Measurements from ENCODE around the gene SEZ6L2. TPM values are rescaled to one million over a fixed set of nuclear protein-coding genes. Genes with fewer than 3 reads are reported as not detected.
A peak's percentile ranks its signal among the peaks of the same experiment; 100 is the strongest.

The SEZ6L2 gene
- total and polyA plus RNA-seq, 2 experiments from 2014 or later, result 18.0 to 71.9 TPM

DNA sequence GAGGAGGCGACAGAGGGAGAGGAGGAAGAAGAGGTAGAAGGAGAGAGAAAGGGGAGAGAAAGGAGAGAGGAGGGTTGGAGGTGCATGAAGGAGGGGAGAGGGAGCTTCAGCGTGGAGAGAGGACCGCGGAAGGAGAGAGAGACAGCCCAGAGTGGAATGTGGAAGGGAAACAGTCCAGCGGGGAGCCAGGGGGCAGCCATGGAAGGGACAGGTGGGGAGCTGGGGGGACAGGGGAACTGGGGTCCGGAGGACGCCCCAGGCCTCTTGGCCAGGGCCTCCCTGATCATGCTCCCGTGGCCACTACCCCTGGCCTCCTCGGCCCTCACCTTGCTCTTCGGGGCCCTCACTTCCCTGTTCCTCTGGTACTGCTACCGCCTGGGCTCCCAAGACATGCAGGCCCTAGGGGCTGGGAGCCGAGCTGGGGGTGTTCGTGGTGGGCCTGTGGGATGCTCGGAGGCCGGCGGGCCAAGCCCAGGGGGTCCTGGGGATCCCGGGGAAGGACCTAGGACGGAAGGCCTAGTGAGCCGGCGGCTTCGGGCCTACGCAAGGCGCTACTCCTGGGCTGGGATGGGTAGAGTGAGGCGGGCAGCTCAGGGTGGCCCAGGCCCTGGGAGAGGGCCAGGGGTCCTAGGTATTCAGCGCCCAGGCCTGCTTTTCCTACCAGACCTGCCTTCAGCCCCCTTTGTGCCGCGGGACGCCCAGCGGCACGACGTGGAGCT is 1.7 kb upstream of the SEZ6L2 start:
- Mint-ChIP-seq H3K27me3 (ENCODE audit: insufficient read depth, low read depth, poor library complexity) (peaks cover 16% of the 10 kb centered on the region), H3K4me1 (peaks cover 28% of the 10 kb centered on the region), H3K36me3 (ENCODE audit: low read depth) (peaks cover 14% of the 10 kb centered on the region), H3K27ac (peak overlapping the region; percentile 13), H3K9me3 (no peaks in the 10 kb centered on the region), H3K4me3 (peak overlapping the region; percentile 88)
- Histone ChIP-seq H2AFZ (peak overlapping the region; percentile 89), H4K20me1 (replicated peaks; ENCODE audit: insufficient read depth) (0 out of 2 replicates have a peak, but pooled peaks cover 6% of the 10 kb centered on the region), H3K27me3 (ENCODE audit: insufficient read depth) (no peaks in the 10 kb centered on the region), H3K9me2 (ENCODE audit: insufficient read depth) (no peaks in the 10 kb centered on the region), H3F3A (replicated peaks; ENCODE audit: low read depth) (0 out of 2 replicates have a peak, but pooled peaks cover 6% of the 10 kb centered on the region), H3K27ac (ENCODE audit: low read depth) (peak overlapping the region; percentile 74; the same call in 1 of the 2 replicates), H3K4me1 (ENCODE audit: insufficient read depth) (peaks cover 22% of the 10 kb centered on the region), H3K4me3 (peak overlapping the region; percentile 97), H3K4me2 (peak overlapping the region; percentile 100), H3K79me2 (replicated peaks; ENCODE audit: insufficient read depth) (peaks cover 14% of the 10 kb centered on the region; the same call in 1 of the 2 replicates), H3K36me3 (ENCODE audit: insufficient read depth) (no peaks in the 10 kb centered on the region)
- TF ChIP-seq ZNF331 (CRISPR knock-in tag; IDR thresholded peaks at IDR 0.05; ENCODE audit: low read depth) (no peak), POLR2AphosphoS5 (IDR thresholded peaks at IDR 0.05; ENCODE audit: low read depth) (no peak), STAT1 (IDR thresholded peaks at IDR 0.05; ENCODE audit: unreplicated experiment) (no peak), ZNF462 (CRISPR knock-in tag; IDR thresholded peaks at IDR 0.05) (no peak), EZH2 (IDR thresholded peaks at IDR 0.05; ENCODE audit: low read depth, unreplicated experiment) (no peak)
- DNase-seq (ENCODE audit: low spot score) (peak; percentile 41), ATAC-seq (peak; percentile 2; the same call in 2 of the 3 replicates)

Data from GM23338 (cell line).